ENCODE results near the gene EPC2.
"Not testable (repeated sequence)": the region's sequence is repeated elsewhere in the genome, so short reads cannot be mapped to it uniquely, and the experiment has no call there.

EPC2 gene

DNA sequence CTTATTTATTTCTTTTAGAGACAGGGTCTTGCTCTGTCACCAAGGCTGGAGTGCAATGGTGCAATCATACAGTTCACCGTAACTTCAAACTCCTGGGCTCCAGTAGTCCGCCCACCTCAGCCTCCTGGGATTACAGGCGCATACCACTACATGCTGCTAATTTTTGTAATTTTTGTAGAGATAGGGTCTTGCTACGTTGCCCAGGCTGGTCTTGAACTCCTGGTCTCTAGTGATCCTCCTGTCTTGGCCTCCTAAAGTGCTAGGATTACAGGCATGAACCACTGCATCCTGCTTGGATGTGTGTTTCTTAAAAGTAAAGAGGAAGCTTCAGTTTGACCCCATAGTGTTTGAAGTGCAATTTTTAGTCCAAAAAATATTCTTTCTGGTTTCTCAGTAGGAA lies 125.5 kb downstream of the EPC2 start:
- H3K4me3 ChIP-seq: no peak overlapping the region
- DNase-seq (ENCODE audit: low spot score): no peak
- TF ChIP-seq, protein P1, sequence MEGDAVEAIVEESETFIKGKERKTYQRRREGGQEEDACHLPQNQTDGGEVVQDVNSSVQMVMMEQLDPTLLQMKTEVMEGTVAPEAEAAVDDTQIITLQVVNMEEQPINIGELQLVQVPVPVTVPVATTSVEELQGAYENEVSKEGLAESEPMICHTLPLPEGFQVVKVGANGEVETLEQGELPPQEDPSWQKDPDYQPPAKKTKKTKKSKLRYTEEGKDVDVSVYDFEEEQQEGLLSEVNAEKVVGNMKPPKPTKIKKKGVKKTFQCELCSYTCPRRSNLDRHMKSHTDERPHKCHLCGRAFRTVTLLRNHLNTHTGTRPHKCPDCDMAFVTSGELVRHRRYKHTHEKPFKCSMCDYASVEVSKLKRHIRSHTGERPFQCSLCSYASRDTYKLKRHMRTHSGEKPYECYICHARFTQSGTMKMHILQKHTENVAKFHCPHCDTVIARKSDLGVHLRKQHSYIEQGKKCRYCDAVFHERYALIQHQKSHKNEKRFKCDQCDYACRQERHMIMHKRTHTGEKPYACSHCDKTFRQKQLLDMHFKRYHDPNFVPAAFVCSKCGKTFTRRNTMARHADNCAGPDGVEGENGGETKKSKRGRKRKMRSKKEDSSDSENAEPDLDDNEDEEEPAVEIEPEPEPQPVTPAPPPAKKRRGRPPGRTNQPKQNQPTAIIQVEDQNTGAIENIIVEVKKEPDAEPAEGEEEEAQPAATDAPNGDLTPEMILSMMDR (IDR thresholded peaks at IDR 0.05): no peak
- no peak overlapping the region for H3K27ac ChIP-seq

DNA sequence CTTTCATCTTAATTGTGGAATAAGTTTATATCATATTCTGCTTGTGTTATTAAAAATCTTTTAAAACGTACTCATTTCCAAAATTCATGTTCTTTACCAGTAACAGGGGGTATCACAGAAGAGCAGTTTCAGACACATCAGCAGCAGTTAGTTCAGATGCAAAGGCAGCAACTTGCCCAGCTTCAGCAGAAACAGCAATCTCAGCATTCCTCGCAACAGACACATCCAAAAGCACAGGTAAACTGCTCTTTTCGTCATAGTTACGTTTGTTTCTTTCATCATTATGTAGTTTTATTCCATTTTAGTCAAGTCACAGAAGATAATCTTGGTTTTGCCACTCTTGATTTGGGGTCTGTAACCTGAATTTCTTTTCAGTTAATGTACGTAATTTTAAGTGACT lies 137.0 kb downstream of the EPC2 start:
- TF ChIP-seq, protein P1 (IDR thresholded peaks at IDR 0.05): no peak
- no peak for DNase-seq (ENCODE audit: low spot score)
- H3K4me3 ChIP-seq: no peak overlapping the region
- no peak overlapping the region for H3K27ac ChIP-seq

DNA sequence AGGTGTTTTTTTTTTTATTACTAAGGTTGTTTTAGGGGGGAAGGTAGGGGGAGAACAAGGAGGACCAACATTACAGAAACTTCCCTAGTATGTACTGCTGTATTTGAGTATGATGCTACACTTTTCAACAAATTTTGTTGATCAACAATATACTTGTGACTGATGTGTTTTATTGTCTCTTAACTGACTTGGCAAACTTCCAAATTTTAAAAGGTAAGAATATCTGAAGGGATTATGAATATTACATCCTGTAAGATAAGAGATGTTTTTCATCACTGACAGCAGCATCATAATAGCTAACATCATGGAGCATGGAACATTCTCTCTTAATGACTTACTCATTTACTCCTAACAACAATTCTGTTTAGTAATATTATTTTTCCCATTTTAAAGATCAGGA lies 144.5 kb downstream of the EPC2 start:
- no peak for DNase-seq (ENCODE audit: low spot score)
- no peak overlapping the region for H3K27ac ChIP-seq
- H3K4me3 ChIP-seq: no peak overlapping the region
- TF ChIP-seq, protein P1 (IDR thresholded peaks at IDR 0.05): no peak

DNA sequence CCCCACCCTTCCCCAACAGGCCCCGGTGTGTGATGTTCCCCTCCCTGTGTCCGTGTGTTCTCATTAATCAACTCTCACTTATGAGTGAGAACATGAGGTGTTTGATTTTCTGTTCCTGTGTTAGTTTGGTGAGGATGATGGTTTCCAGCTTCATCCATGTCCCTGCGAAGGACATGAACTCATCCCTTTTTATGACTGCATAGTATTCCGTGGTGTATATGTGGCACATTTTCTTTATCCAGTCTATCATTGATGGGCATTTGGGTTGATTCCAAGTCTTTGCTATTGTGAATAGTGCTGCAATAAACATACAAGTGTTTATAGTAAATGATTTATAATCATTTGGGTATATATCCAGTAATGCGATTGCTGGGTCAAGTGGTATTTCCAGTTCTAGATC lies 145.6 kb downstream of the EPC2 start:
- not testable (repeated sequence) for H3K4me3 ChIP-seq; DNase-seq (ENCODE audit: low spot score); H3K27ac ChIP-seq

DNA sequence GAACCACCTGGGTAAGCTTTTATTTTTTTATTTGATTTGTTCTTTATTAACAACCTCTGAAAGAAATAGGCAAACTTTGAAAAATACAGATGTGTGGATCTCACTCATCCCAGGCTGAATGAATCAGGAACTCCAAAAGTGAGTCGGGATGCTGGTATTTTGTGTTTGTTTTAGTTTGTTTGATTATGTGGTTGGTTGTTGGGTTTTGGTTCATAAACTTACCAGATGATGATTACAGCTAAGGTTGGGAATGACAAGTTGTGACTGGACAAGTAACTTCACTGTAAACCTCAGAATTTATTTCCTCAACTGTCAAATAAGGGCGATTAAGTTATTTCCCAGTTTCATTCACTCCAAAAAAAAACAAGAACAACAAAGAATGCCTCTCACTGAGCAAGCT lies 150.0 kb downstream of the EPC2 start:
- DNase-seq (ENCODE audit: low spot score): no peak
- TF ChIP-seq, protein P1 (IDR thresholded peaks at IDR 0.05): no peak
- H3K4me3 ChIP-seq: no peak overlapping the region
- no peak overlapping the region for H3K27ac ChIP-seq

DNA sequence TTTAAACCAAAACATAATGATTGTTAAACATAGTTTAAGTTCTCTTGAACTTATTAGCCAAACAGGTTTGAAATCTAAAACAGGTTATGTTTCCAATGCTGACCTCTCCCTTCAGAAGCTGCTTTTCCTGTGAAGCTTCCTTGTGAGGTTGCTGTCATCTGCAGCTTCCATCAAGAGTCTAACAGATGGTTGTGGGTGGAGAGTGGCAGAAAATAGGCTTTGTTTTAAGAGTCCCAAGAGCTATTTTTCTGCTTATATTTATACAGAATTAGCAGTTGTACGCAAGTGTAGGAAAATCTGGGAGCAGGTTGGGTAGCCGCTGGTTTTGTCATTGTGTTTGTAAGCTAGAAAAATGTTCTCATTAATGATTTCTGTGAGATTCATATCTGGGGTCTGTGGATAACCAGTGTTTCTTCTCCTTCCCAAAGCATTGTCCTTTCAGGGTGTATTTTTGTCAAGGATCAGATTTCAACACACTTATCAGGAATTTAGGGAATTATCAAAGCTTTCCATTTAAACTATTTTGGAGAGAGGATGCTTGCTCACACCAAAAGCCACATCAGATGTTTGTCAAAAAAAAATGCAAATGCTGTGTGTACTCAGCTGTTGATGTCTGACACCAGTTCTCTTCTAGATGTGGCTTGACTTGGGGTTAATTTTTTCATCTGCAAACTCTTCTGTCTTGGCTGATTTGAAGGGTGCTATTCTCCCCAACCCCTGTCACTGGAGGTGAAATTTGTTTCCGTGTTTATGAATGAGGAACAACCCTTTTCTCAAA lies 152.4 kb downstream of the EPC2 start:
- Histone ChIP-seq H3K27ac (no peak overlapping the region), H3K4me3 (no peak overlapping the region)
- TF ChIP-seq, protein P1 (IDR thresholded peaks at IDR 0.05): no peak
- no peak for DNase-seq (ENCODE audit: low spot score)

DNA sequence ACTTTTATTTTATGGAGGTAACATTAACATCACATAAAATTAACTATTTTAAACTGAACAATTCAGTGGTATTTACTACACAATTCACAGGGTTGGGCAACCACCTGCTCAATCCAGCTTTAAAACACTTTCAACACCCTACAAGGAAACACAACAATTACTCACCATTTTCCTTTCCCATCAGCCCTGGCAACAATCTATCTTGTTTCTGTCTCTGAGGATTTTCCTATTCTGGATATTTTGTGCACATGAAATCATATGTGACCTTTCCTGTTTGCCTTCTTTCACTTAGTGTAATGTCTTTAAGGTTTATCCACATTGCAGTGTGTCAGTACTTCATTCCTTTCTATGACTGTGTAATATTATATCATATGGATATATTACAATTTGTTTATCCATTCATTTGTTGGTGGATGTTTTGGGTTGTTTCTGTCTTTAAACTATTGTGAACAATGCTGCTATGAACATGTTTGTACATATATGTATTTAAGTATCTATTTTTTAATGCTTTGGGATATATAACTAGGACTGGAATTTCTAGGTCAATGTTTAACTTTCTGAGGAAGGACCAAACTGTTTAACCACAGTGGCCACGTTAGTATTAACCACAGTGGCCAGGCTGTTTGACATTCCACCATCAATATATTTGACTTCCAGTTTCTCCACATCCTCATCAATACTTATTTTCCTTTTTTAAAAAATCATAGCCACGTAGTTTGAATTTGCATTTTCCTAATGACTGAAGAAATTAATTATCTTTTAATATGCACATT lies 158.1 kb downstream of the EPC2 start:
- TF ChIP-seq, protein P1 (IDR thresholded peaks at IDR 0.05): no peak
- no peak for DNase-seq (ENCODE audit: low spot score)
- Histone ChIP-seq H3K4me3 (no peak overlapping the region), H3K27ac (no peak overlapping the region)

All from coronary artery (tissue), 2 donors.